Neural progenitor cell (in vitro differentiated cells): ENCODE measurements around the gene SATB2.

Experiments used
- CTCF ChIP-seq: fragments of 200-600 bp; sonication (generic); IDR thresholded peaks from 2 replicates; pipeline ENCODE4 v1.5.1; 2017; ENCODE audit warnings: antibody characterized with exemption, mild to moderate bottlenecking
- EZH2 ChIP-seq: fragments of 200-600 bp; sonication (generic); IDR thresholded peaks from 2 replicates; pipeline ENCODE4 v1.6.1; 2017; ENCODE audit warnings: antibody characterized with exemption, mild to moderate bottlenecking, moderate library complexity
- EZH2phosphoT487 ChIP-seq: fragments of 200-600 bp; sonication (generic); IDR thresholded peaks from 2 replicates; pipeline ENCODE4 v1.6.1; 2017; ENCODE audit warnings: antibody characterized with exemption

GRCh38 chr2:199452991-199453379 is 4.8 kb downstream of the SATB2 start:
- TF ChIP-seq CTCF = no peak
- TF ChIP-seq EZH2phosphoT487 = no peak
- no peak for TF ChIP-seq EZH2
